NCI-H748 (cell line): ENCODE measurements around the gene CRTC1.
A peak's percentile ranks its signal among the peaks of the same experiment; 100 is the strongest.

Source experiments
- DNase-seq: peaks from one replicate; lab custom pipeline; 2025; ENCODE audit not compliant: unreplicated experiment; lab: John Stamatoyannopoulos, UW

CRTC1 gene

DNA sequence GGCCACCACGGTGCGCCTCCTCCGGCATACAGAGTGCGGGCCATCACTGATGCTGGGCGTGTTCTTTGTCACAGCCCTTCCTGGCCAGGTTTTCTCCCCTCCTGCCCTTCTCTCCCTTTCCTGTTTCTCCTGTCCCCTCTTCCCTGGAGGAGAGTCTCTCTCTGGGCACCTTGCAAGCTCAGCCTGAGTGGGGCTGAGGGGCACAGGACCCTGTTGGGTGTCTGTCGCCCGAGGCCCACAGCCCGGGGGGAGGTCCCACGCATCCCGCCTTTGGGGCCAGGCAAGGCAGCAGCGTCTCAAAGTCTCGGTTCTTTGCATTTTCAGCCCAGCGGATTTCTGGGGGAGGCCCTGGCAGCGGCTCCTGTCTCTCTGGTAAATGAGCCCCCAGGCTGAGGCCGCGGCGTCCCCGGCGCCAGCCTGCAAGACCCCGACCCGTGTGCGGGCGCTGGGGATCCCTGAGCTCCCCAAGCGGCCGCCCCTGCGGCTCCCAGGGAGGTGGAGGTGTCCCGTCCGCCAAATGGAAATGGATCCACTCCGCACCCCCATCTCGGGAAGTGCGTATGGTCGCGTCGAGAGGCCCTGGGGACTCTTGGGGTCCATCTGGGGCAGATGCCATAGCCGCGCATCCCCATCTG is 60.4 kb downstream of the CRTC1 start:
- DNase-seq = no peak

- DNase-seq = no peak
Measured at GRCh38 chr19:18745012-18745735, 61.7 kb downstream of the CRTC1 start.

- no peak for DNase-seq
Measured at GRCh38 chr19:18745931-18746330, 62.5 kb downstream of the CRTC1 start.

DNA sequence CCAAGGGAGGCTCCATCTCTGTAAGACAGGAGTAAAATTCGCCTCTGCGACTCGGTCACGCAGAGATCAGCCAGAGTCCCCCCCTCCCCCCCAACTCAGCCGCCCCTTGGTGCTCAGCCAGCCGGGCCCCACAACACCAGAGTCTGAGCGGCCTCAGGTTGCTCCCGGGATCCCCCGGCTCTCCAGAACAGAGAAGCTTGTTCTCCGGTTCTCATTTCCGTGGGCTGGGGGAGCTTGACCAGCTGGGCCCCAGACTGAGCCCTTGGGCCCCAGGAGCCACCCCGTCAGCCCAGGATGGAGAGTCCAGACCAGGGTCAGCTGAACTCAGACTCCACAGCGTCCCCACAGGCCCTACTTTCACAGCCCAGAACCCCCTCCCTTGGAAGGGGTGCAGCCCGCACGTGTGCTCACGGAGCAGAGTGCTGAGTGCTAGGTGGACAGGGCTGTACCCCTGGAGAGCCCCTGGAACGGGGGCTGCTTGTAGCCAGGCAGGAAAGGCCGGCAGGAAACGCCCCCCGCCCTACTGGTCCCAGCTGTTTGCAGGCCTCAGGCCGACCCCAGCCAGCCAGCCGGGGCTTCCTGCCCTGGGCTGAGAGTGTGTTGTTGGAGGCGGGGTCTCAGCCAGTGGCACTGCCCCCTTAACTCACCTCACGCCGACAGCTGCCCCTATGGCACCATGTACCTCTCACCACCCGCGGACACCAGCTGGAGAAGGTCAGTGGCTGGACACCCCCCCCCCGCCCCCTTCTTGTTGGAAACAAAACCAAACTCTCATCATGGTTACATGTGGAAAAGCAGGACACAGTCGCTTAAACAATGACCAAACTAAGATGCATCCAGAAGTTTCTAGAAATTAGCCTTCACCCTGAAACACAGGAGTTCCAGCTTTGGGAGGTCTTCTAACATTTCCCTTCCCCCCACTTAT is 63.2 kb downstream of the CRTC1 start:
- DNase-seq = no peak

DNA sequence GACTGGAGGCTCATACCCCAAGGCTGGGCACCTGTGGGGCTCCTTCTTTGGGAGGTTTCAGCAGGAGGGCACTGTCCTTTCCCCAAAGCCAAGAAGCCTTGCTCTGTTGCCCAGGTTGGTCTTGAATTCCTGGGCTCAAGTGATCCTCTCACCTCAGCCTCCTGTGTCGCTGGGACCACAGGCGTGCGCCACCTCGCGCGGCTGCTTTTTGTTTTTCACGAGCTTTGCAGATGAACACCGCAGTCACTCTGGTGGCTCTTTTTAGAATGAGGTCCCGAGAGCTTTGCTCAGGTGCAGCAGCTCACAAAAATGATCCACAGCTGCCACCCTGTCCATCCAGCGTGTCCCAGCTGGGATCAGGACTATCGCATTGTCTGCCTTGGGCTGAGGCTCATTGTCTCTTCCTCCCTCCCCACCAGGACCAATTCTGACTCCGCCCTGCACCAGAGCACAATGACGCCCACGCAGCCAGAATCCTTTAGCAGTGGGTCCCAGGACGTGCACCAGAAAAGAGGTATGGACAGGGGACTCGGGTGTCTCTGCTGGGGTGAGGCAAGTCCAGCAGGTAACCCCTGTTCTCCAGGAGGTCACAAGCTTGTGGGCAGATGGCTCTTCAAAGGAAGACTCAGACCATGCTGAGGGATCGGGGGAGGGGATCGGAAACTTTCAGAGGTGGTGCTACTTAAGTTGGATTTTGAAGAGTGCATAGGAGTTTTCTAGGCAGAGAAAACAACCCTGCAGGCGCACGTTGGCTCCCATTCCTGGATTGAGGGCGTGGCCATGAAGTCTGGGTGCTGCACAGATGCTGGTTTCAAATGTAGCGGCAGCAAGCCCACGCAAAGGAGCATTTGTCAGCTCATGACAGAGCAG is 66.1 kb downstream of the CRTC1 start:
- no peak for DNase-seq

- DNase-seq = no peak
Measured at GRCh38 chr19:18750295-18750970, 67.0 kb downstream of the CRTC1 start.

GRCh38 chr19:18751571-18751970 is 68.1 kb downstream of the CRTC1 start:
- no peak for DNase-seq

DNA sequence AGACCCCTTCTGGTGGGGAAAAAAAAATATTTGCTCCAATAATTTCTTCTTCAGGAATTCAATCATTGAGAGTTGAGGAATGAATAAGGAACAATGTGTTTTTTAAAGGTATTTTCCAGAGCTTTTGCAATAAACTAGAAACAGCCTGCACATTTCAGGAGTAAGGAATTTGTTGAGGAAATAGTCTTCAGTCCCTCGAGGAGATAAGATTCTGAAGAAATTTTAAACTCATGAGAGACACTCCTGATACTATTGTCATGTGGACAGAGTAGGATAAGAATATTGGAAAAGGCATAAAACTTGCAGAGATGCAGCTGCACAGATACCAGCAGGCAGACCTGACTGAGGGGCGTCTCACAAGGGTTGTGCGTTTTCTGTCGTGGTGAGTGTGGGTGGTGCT is 71.0 kb downstream of the CRTC1 start:
- no peak for DNase-seq

GRCh38 chr19:18756896-18757295 is 73.4 kb downstream of the CRTC1 start:
- DNase-seq = no peak

- no peak for DNase-seq
Measured at GRCh38 chr19:18759304-18759994, 76.0 kb downstream of the CRTC1 start.

DNA sequence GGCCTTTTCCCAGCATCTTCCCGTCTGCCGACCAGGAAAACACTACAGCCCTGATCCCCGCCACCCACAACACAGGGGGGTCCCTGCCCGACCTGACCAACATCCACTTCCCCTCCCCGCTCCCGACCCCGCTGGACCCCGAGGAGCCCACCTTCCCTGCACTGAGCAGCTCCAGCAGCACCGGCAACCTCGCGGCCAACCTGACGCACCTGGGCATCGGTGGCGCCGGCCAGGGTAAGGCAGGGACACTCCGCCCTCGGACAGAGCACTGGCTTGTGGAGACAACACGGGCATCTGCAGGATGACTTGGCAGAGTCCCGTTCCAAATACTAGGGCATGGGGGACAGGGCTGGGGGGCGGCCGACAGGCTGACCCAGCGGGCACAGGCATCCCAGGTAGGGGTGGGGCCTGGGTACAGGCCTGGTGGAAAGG is 76.5 kb downstream of the CRTC1 start:
- DNase-seq = no peak

DNA sequence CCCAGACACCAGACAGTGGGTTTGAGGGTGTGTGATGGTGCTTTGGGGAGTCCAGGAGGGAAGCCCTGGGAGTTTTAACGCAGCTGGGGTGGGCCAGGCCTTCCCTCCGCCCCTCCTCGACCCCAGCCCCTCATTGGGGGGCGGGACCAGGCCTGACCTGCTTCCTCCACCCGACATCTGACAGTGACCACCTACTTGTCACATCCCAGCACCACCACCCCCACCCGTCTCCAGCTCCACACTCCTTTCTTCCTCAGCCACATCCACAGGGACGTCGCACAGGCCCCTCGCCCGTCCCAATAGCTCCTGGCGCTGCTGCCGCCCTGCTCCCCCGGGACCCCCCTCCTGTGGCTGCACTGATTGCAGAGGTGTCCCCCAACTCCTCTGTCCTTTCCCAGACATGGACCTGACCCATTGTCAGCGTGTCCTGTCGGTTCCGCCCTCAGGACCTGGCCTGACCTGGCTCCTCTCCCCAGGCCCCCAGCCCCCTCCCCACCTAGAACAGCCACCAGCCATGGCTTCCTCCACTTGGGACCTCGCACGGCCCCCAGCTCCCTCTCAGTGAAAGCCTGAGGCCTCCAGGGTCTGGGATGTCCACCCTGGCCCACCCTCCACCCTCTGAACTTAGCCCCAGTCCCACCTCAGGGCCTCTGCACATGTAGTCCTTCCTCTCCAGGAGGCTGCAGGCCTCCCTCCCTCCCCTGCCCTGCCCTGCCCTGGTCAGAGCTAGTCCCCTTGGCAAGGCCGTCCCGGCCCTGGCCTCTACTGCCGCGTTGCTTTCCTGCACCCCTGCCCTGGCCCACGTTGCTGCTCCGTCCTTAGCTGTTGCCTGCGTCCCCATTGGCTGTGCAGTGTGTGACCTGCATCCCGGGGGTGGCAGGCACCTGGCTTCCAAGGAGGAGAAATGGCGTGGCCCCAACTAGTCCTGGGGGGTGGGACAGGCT is 77.2 kb downstream of the CRTC1 start:
- no peak for DNase-seq

GRCh38 chr19:18761531-18762110 is 78.1 kb downstream of the CRTC1 start:
- no peak for DNase-seq

GRCh38 chr19:18762125-18763023 is 78.9 kb downstream of the CRTC1 start:
- DNase-seq = peak; percentile 22

DNA sequence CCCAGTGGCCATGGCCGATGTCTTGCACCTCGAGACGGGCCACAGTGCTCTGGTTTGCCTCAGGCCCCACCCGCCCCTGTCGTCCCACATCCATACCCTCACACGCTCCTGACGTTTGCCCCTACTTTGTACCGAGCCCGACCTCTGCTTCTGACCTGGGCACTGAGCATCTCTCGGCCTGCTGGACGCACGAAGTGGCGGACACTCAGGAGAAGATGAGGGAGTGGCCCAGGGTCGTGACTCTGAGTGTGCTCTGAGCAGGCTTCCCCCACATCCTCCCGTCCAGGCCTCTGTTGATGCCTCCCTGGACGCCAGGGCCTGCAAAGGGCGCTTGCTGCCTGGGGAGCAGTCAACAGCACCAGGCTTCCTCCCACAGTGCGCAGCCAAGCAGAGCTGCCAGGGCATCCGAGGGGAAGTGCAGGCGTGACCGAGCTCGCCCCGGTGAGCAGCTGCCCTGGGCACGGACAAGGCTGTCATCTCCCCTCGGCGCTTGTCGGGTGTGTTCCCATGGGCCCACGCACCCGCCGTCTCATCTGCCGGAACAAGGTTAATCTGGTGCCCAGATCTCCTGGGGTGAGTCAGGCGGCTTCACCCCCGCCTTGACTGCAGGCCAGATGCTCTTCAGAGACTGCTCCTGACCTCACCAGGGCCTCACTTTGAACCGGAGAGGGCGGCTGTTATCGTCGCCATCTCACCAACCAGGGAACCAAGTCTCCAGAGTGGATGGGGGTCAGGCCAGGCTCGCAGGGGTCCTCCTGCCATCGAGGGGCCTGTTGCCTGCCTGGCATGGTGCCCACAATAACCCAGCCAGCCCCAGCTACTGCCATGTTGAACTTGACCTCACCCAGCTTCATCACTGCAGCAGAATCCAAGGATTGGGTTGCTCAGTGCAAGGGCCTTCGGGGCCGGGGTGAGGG is 80.5 kb downstream of the CRTC1 start:
- DNase-seq = no peak

DNA sequence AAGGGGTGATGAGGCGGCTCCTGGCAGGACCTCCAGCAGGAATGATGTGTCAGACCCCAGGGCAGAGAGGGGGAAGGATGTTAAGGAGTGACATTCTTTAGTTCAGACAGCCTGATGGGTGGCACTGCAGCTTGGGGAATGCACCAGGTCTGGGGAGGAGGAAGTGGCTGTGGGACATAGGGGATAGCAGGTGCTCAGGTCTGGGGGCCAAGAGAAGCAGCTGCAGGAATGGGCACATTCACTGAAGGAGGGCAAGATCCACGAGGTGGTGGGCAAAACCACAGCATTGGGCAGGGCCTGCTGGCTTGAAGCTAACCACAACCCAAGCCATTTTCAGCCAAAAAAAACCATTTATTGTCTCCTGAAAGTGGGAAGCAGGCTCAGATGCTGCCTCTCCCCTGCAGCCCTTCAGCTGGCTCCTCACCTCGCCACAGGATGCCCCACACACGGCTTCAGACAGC is 81.1 kb downstream of the CRTC1 start:
- no peak for DNase-seq
